ENCODE measurements around the gene FSTL1. TPM values are rescaled to one million over a fixed set of nuclear protein-coding genes. Genes with fewer than 3 reads are reported as not detected.

The FSTL1 gene
- total RNA-seq, 1 experiment from 2014 or later = 20.7 TPM

DNA sequence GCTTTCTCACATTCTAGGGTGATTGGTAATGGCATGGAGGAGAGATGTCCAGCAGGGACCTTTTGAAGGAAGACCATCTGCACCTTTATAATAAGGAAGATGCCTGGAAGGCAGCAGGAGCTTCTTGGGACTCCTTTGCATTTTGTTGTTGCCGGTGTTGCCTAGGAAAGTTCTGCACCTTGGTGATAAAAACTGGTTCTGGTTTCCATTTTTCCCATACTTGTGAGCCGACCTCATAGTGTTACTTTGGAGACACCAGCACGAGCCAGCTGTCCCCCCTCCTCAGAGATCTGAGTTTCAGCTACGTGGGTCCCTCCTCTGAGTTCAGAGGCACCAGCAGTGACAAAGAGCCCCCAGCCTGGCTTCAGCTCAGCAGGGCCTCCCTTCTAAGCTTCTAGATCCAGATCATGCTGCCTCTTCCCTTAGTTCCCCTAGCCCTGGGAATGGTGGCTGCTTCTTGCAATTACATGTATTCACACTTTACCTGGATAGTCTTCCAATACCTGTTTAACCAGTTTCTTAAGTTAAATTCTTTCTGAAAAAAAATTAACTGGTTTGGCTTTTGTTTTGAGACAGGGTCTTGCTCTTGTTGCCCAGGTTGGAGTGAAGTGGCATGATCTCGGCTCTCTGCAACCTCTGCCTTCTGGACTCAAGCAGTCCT lies 18.0 kb upstream of the FSTL1 start:
- DNase-seq (ENCODE audit: low read depth, low spot score) = no peak
- Histone ChIP-seq H3K4me2 (ENCODE audit: low read length) (peak overlapping the region; percentile 51), H3K9ac (ENCODE audit: low read length) (no peak overlapping the region), H4K20me1 (ENCODE audit: insufficient read depth) (no peaks in the 10 kb centered on the region), H3K27me3 (ENCODE audit: insufficient read depth, low read length) (no peaks in the 10 kb centered on the region), H3K4me1 (ENCODE audit: control insufficient read depth in 1 of 2, insufficient read depth in 2 of 2, low read length in 2 of 2) (peaks cover 16 to 44% of the 10 kb centered on the region in 2 experiments), H2AFZ (ENCODE audit: low read depth, low read length, poor library complexity, severe bottlenecking) (no peak overlapping the region), H3K36me3 (ENCODE audit: control insufficient read depth in 1 of 2, insufficient read depth in 2 of 2, low read length in 2 of 2) (no peaks in the 10 kb centered on the region), H3K4me3 (replicated peaks in 1 of 2; ENCODE audit: low read depth in 1 of 2, low read length in 2 of 2) (peak overlapping the region in 1 of 2 experiments; percentile 11; a peak in 1 of 4 replicates), H3K79me2 (ENCODE audit: insufficient read depth, low read length) (no peaks in the 10 kb centered on the region), H3K27ac (ENCODE audit: low read depth, low read length) (peak overlapping the region; percentile 29; the same call in 1 of the 2 replicates), H3K9me3 (ENCODE audit: control insufficient read depth in 1 of 2, insufficient read depth in 1 of 2, low read depth in 1 of 2, low read length in 2 of 2) (no peaks in the 10 kb centered on the region), H3K9me2 (ENCODE audit: insufficient read depth) (no peaks in the 10 kb centered on the region)
- no TSS peak for BruUV-seq (replicated peaks)
- TF ChIP-seq, protein P1, sequence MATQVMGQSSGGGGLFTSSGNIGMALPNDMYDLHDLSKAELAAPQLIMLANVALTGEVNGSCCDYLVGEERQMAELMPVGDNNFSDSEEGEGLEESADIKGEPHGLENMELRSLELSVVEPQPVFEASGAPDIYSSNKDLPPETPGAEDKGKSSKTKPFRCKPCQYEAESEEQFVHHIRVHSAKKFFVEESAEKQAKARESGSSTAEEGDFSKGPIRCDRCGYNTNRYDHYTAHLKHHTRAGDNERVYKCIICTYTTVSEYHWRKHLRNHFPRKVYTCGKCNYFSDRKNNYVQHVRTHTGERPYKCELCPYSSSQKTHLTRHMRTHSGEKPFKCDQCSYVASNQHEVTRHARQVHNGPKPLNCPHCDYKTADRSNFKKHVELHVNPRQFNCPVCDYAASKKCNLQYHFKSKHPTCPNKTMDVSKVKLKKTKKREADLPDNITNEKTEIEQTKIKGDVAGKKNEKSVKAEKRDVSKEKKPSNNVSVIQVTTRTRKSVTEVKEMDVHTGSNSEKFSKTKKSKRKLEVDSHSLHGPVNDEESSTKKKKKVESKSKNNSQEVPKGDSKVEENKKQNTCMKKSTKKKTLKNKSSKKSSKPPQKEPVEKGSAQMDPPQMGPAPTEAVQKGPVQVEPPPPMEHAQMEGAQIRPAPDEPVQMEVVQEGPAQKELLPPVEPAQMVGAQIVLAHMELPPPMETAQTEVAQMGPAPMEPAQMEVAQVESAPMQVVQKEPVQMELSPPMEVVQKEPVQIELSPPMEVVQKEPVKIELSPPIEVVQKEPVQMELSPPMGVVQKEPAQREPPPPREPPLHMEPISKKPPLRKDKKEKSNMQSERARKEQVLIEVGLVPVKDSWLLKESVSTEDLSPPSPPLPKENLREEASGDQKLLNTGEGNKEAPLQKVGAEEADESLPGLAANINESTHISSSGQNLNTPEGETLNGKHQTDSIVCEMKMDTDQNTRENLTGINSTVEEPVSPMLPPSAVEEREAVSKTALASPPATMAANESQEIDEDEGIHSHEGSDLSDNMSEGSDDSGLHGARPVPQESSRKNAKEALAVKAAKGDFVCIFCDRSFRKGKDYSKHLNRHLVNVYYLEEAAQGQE (IDR thresholded peaks at IDR 0.05; ENCODE audit: low read depth) = no peak
- no peak for TF ChIP-seq CEBPB (IDR thresholded peaks at IDR 0.05; ENCODE audit: low read depth)
- TF ChIP-seq FOSL1 (IDR thresholded peaks at IDR 0.05; ENCODE audit: low read depth) = no peak
- TF ChIP-seq, protein P2, sequence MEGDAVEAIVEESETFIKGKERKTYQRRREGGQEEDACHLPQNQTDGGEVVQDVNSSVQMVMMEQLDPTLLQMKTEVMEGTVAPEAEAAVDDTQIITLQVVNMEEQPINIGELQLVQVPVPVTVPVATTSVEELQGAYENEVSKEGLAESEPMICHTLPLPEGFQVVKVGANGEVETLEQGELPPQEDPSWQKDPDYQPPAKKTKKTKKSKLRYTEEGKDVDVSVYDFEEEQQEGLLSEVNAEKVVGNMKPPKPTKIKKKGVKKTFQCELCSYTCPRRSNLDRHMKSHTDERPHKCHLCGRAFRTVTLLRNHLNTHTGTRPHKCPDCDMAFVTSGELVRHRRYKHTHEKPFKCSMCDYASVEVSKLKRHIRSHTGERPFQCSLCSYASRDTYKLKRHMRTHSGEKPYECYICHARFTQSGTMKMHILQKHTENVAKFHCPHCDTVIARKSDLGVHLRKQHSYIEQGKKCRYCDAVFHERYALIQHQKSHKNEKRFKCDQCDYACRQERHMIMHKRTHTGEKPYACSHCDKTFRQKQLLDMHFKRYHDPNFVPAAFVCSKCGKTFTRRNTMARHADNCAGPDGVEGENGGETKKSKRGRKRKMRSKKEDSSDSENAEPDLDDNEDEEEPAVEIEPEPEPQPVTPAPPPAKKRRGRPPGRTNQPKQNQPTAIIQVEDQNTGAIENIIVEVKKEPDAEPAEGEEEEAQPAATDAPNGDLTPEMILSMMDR (IDR thresholded peaks at IDR 0.05 in 2 of 3, conservative IDR thresholded peaks at IDR 0.05 in 1 of 3; ENCODE audit: borderline replicate concordance in 1 of 3, insufficient read depth in 1 of 3, low read depth in 2 of 3, low read length in 2 of 3) = 0 out of 6 replicates have a peak, but pooled peaks of 1 of the 3 experiments have one; percentile 16
- CTCF ChIA-PET = interaction anchor here (1.1 to 2.3 kb wide), 5 partner anchors 11 to 327 kb away, joined by 3 to 7 read pairs (median 3); no protein-coding TSS in a partner anchor
- RAD21 ChIA-PET (ENCODE audit: low non-redundant PET in 1 of 2, low total read pairs in 2 of 2, uncharacterized antibody in 2 of 2, unreplicated experiment in 2 of 2) = no interaction called here
- POLR2A ChIA-PET = no interaction called here
- intact Hi-C loops (cut with micrococcal nuclease) = no loop called here
- ATAC-seq = peak; percentile 49; the same call in 1 of the 2 replicates

Measured in HCT116 (cell line).